ENCODE results near the gene SCYGR6.

SCYGR6 gene

DNA sequence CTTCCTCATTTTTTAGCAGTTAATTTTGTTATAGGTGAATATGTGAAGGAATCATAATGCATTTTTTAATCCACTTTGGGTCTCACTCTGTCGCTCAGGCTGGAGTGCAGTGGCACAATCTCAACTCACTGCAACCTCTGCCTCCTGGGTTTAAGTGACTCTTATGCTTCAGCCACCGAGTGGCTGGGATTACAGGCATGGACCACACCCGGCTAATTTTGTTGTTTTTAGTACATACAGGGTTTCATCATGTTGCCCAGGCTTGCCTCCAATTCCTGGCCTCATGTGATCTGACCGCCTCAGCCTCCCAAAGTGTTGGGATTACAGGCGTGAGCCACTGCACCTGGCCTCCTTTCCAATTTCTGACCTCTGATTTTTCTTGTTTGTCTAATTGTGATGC, 40.3 kb downstream of the SCYGR6 start:
- Histone ChIP-seq H3K9me3 (ENCODE audit: control insufficient read depth, low read length) (no peaks in the 10 kb centered on the region), H3K27me3 (replicated peaks; ENCODE audit: control insufficient read depth, insufficient read depth, low read length, poor library complexity, severe bottlenecking) (no peaks in the 10 kb centered on the region), H3K36me3 (ENCODE audit: control insufficient read depth, insufficient read depth, low read length) (no peaks in the 10 kb centered on the region), H3K27ac (ENCODE audit: insufficient read depth, low read length, poor library complexity, severe bottlenecking) (no peak overlapping the region), H3K4me3 (ENCODE audit: insufficient read depth, low read depth, low read length, poor library complexity, severe bottlenecking) (no peak overlapping the region), H3K4me1 (ENCODE audit: control insufficient read depth, insufficient read depth, low read length, poor library complexity, severe bottlenecking) (no peaks in the 10 kb centered on the region)
- DNase-seq, result no peak

- H3K9me3 ChIP-seq (ENCODE audit: control insufficient read depth, low read length), result no peaks in the 10 kb centered on the region
- no peak overlapping the region for H3K27ac ChIP-seq (ENCODE audit: insufficient read depth, low read length, poor library complexity, severe bottlenecking)
- H3K4me3 ChIP-seq (ENCODE audit: insufficient read depth, low read depth, low read length, poor library complexity, severe bottlenecking), result no peak overlapping the region
- no peaks in the 10 kb centered on the region for H3K36me3 ChIP-seq (ENCODE audit: control insufficient read depth, insufficient read depth, low read length)
- no peaks in the 10 kb centered on the region for H3K4me1 ChIP-seq (ENCODE audit: control insufficient read depth, insufficient read depth, low read length, poor library complexity, severe bottlenecking)
- no peaks in the 10 kb centered on the region for H3K27me3 ChIP-seq (replicated peaks; ENCODE audit: control insufficient read depth, insufficient read depth, low read length, poor library complexity, severe bottlenecking)
- DNase-seq, result no peak
Measured at GRCh38 chr2:227677928-227678327, 46.6 kb downstream of the SCYGR6 start.

GRCh38 chr2:227674485-227674884, 50.1 kb downstream of the SCYGR6 start:
- Histone ChIP-seq H3K4me3 (ENCODE audit: insufficient read depth, low read depth, low read length, poor library complexity, severe bottlenecking) (no peak overlapping the region), H3K4me1 (ENCODE audit: control insufficient read depth, insufficient read depth, low read length, poor library complexity, severe bottlenecking) (no peaks in the 10 kb centered on the region), H3K9me3 (ENCODE audit: control insufficient read depth, low read length) (no peaks in the 10 kb centered on the region), H3K27ac (ENCODE audit: insufficient read depth, low read length, poor library complexity, severe bottlenecking) (no peak overlapping the region), H3K36me3 (ENCODE audit: control insufficient read depth, insufficient read depth, low read length) (no peaks in the 10 kb centered on the region), H3K27me3 (replicated peaks; ENCODE audit: control insufficient read depth, insufficient read depth, low read length, poor library complexity, severe bottlenecking) (no peaks in the 10 kb centered on the region)
- no peak for DNase-seq
